SK-N-SH (cell line): ENCODE data around the gene PAPOLG. TPM values are rescaled to one million over a fixed set of nuclear protein-coding genes. Genes with fewer than 3 reads are reported as not detected.
A peak's percentile ranks its signal among the peaks of the same experiment; 100 is the strongest.

Source experiments
- CTCF ChIA-PET: fragments of 300-600, 350-600 bp; formaldehyde crosslinking; extraction: SDS; loops from one replicate; lab custom pipeline; 2021; lab: Yijun Ruan, JAX
- POLR2A ChIA-PET: fragments of 350-600 bp; sonication (Branson Sonifier 250); formaldehyde crosslinking; extraction: SDS; loops from one replicate; lab custom pipeline; 2020; ENCODE audit warnings: antibody characterized with exemption, inconsistent platforms; lab: Yijun Ruan, JAX
- DNase-seq: peaks from one replicate; pipeline ENCODE4 v3.0.0; 2012
- H2AFZ ChIP-seq: fragments of 200-600 bp; sonication (generic); 2 replicates; pipeline ENCODE4 v1.8.1; 2016; ENCODE audit warnings: antibody characterized with exemption, mild to moderate bottlenecking, low read depth
- H3F3A ChIP-seq: fragments of 200-600 bp; sonication (generic); replicated peaks from 2 replicates; pipeline ENCODE3; 2016; ENCODE audit warnings: antibody characterized with exemption, mild to moderate bottlenecking; ENCODE audit not compliant: insufficient read depth
- H3K27ac ChIP-seq, 2 experiments: fragments of 200-500 bp in 1 of 2; fragments of 200-600 bp in 1 of 2; sonication (Bioruptor generic) in 1 of 2; sonication (generic), shearing (Covaris generic) in 1 of 2; 2 replicates each; pipeline versions ENCODE4 v1.5.1 to v1.6.1; 2014 to 2016; ENCODE audit warnings: low read depth in 2 of 2, inconsistent platforms in 1 of 2, low read length in 1 of 2, mild to moderate bottlenecking in 1 of 2, mixed read lengths in 1 of 2
- H3K27me3 ChIP-seq: fragments of 200-600 bp; sonication (generic), shearing (Covaris generic); 2 replicates; pipeline ENCODE4 v1.6.1; 2016; ENCODE audit warnings: mixed run types; ENCODE audit not compliant: insufficient read depth
- H3K36me3 ChIP-seq, 2 experiments: fragments of 200-500 bp in 1 of 2; fragments of 200-600 bp in 1 of 2; sonication (Bioruptor generic) in 1 of 2; sonication (generic) in 1 of 2; replicated peaks in 1 of 2; 2 replicates each; pipeline versions ENCODE3 to v1.5.1; 2014 to 2016; ENCODE audit warnings: low read length in 1 of 2, mild to moderate bottlenecking in 1 of 2; ENCODE audit not compliant: insufficient read depth in 2 of 2, control insufficient read depth in 1 of 2
- H3K4me1 ChIP-seq, 2 experiments: fragments of 200-500 bp in 1 of 2; fragments of 200-600 bp in 1 of 2; sonication (Bioruptor generic) in 1 of 2; sonication (generic), shearing (Covaris generic) in 1 of 2; 2 replicates each; pipeline versions ENCODE4 v1.5.1 to v1.6.1; 2014 to 2016; ENCODE audit warnings: low read depth in 1 of 2, low read length in 1 of 2, mixed run types in 1 of 2; ENCODE audit not compliant: insufficient read depth in 2 of 2, control insufficient read depth in 1 of 2
- H3K4me2 ChIP-seq: fragments of 200-600 bp; sonication (generic), shearing (Covaris generic); 2 replicates; pipeline ENCODE4 v1.6.1; 2017; ENCODE audit warnings: mixed run types
- H3K4me3 ChIP-seq, 2 experiments: fragments of 200-500 bp in 1 of 2; fragments of 200-600 bp in 1 of 2; sonication (Bioruptor generic) in 1 of 2; sonication (generic), shearing (Covaris generic) in 1 of 2; 2 replicates each; pipeline versions ENCODE4 v1.5.1 to v1.8.1; 2014 to 2016; ENCODE audit warnings: low read depth in 2 of 2, inconsistent platforms in 1 of 2, low read length in 1 of 2, mild to moderate bottlenecking in 1 of 2, mixed read lengths in 1 of 2, moderate library complexity in 1 of 2
- H3K79me2 ChIP-seq: fragments of 200-600 bp; sonication (generic); 2 replicates; pipeline ENCODE4 v1.8.1; 2017; ENCODE audit warnings: mild to moderate bottlenecking; ENCODE audit not compliant: insufficient read depth
- H3K9ac ChIP-seq: fragments of 200-600 bp; sonication (generic); 2 replicates; pipeline ENCODE4 v1.6.1; 2017; ENCODE audit warnings: mixed run types
- H3K9me2 ChIP-seq: fragments of 200-600 bp; sonication (generic); 2 replicates; pipeline ENCODE4 v1.6.1; 2017; ENCODE audit warnings: mixed run types
- H3K9me3 ChIP-seq: fragments of 200-600 bp; sonication (generic); 2 replicates; pipeline ENCODE4 v1.6.1; 2017; ENCODE audit warnings: mixed run types, mild to moderate bottlenecking, moderate library complexity
- H4K20me1 ChIP-seq: fragments of 200-600 bp; sonication (generic); 2 replicates; pipeline ENCODE4 v1.6.1; 2017; ENCODE audit warnings: mild to moderate bottlenecking, mixed run types; ENCODE audit not compliant: insufficient read depth
- CTCF ChIP-seq: fragments of 200-600 bp; sonication (generic); IDR thresholded peaks from 2 replicates; pipeline ENCODE4 v1.6.1; 2017; ENCODE audit warnings: antibody characterized with exemption, mild to moderate bottlenecking, moderate library complexity
- EP300 ChIP-seq, 2 experiments: IDR thresholded peaks; 2 replicates each; pipeline versions ENCODE4 v1.4.0 to v1.6.1; 2012; ENCODE audit warnings: borderline replicate concordance in 1 of 2, low read depth in 1 of 2, low read length in 1 of 2
- FOSL2 ChIP-seq: IDR thresholded peaks from 2 replicates; pipeline ENCODE4 v1.4.0; 2012; ENCODE audit warnings: low read depth, mild to moderate bottlenecking, moderate library complexity, borderline replicate concordance
- FOXJ3 ChIP-seq: sonication (generic); formaldehyde crosslinking; IDR thresholded peaks from 2 replicates; pipeline ENCODE4 v1.5.1; 2020; ENCODE audit warnings: mild to moderate bottlenecking, missing genetic modification reagents
- GABPA ChIP-seq: IDR thresholded peaks from 2 replicates; pipeline ENCODE4 v1.4.0; 2012; ENCODE audit warnings: low read depth, mild to moderate bottlenecking
- GATA2 ChIP-seq: sonication (generic); formaldehyde crosslinking; IDR thresholded peaks from 2 replicates; pipeline ENCODE4 v1.5.0; 2020; ENCODE audit warnings: mild to moderate bottlenecking, missing genetic modification reagents
- IRF3 ChIP-seq: fragments of 150-350 bp; IDR thresholded peaks from 2 replicates; pipeline ENCODE4 v1.6.1; 2016; ENCODE audit warnings: mild to moderate bottlenecking, low read depth, low read length
- JUND ChIP-seq: IDR thresholded peaks from 2 replicates; pipeline ENCODE4 v1.4.0; 2012
- MAX ChIP-seq: IDR thresholded peaks from 2 replicates; pipeline ENCODE4 v1.4.0; 2012; ENCODE audit warnings: low read depth
- MXI1 ChIP-seq: IDR thresholded peaks from 2 replicates; pipeline ENCODE4 v1.6.1; 2012; ENCODE audit warnings: mild to moderate bottlenecking, low read depth, low read length, improper control_type of control experiment
- NRF1 ChIP-seq: IDR thresholded peaks from 2 replicates; pipeline ENCODE4 v1.6.1; 2012; ENCODE audit warnings: low read depth, mild to moderate bottlenecking, low read length
- PBX3 ChIP-seq: IDR thresholded peaks from 2 replicates; pipeline ENCODE4; 2012
- RAD21 ChIP-seq: IDR thresholded peaks from 2 replicates; pipeline ENCODE4 v1.6.1; 2012; ENCODE audit warnings: mild to moderate bottlenecking, low read length
- SIN3A ChIP-seq: IDR thresholded peaks from 2 replicates; pipeline ENCODE4 v1.6.1; 2012; ENCODE audit warnings: low read depth, mild to moderate bottlenecking, low read length, moderate library complexity, borderline replicate concordance
- TCF12 ChIP-seq: IDR thresholded peaks from 2 replicates; pipeline ENCODE4 v1.4.0; 2012
- TEAD4 ChIP-seq: IDR thresholded peaks from 2 replicates; pipeline ENCODE4 v1.4.0; 2012; ENCODE audit warnings: mild to moderate bottlenecking, borderline replicate concordance; ENCODE audit not compliant: insufficient read depth
- USF1 ChIP-seq: IDR thresholded peaks from 2 replicates; pipeline ENCODE4 v1.4.0; 2012; ENCODE audit warnings: low read depth, borderline replicate concordance
- ZBTB33 ChIP-seq: IDR thresholded peaks from 2 replicates; pipeline ENCODE4 v1.4.0; 2012; ENCODE audit warnings: low read depth, borderline replicate concordance
- WGBS: methylation state at CpG from one replicate; pipeline ENCODE4 v1.1.6; 2017; ENCODE audit warnings: low lambda C conversion rate; 5-methylcytosine and 5-hydroxymethylcytosine counted together
- polyA plus RNA-seq, 3 experiments: library from polyadenylated mRNA; depleted of rRNA; stranded (reverse); fragments of >200 nt; gene quantifications; 2 replicates each; pipeline ENCODE4 v1.2.3, GENCODE V29; 2012

The PAPOLG gene
- polyA plus RNA-seq, 1 of the 3 experiments (the other 2 are of a cell fraction): 2.1 TPM

- peaks cover 54 to 63% of the 10 kb centered on the region in 2 experiments for H3K36me3 ChIP-seq
- WGBS: 90% methylated on average over 6 of the region's 6 CpGs
- no peak overlapping the region for H3K9ac ChIP-seq
- no peaks in the 10 kb centered on the region for H4K20me1 ChIP-seq
- no peak for DNase-seq
- CTCF ChIA-PET: interaction anchor here (1.6 kb wide), 1 partner anchor 202 kb away, joined by 10 read pairs; no protein-coding TSS in a partner anchor
- POLR2A ChIA-PET: no interaction called here
- no peaks in the 10 kb centered on the region for H3K79me2 ChIP-seq
- no peak for TF ChIP-seq RAD21
- no peak for TF ChIP-seq IRF3
- TF ChIP-seq JUND: no peak
- no peak for TF ChIP-seq ZBTB33
- TF ChIP-seq PBX3: no peak
- TF ChIP-seq USF1: no peak
- TF ChIP-seq FOXJ3 (CRISPR knock-in tag): no peak
- TF ChIP-seq TCF12: no peak
- TF ChIP-seq GABPA: no peak
- no peak for TF ChIP-seq TEAD4
- no peak for TF ChIP-seq MXI1
- no peak for TF ChIP-seq SIN3A
- no peak for TF ChIP-seq EP300 (IDR thresholded peaks at IDR 0.05; ENCODE audit: borderline replicate concordance in 1 of 2, low read depth in 1 of 2, low read length in 1 of 2)
- TF ChIP-seq FOSL2: no peak
- TF ChIP-seq GATA2 (CRISPR knock-in tag): no peak
- no peak for TF ChIP-seq MAX
- no peak for TF ChIP-seq CTCF
- TF ChIP-seq NRF1: no peak
- H3K4me2 ChIP-seq: no peak overlapping the region
- no peaks in the 10 kb centered on the region for H3K27me3 ChIP-seq
- H3K27ac ChIP-seq: no peak overlapping the region
- H2AFZ ChIP-seq: peak overlapping the region; percentile 30; the same call in 1 of the 2 replicates
- H3K9me3 ChIP-seq: no peaks in the 10 kb centered on the region
- no peak overlapping the region for H3K4me3 ChIP-seq
- no peaks in the 10 kb centered on the region; a peak in 1 of 4 replicates for H3K4me1 ChIP-seq
- peaks cover 5% of the 10 kb centered on the region for H3F3A ChIP-seq
- no peaks in the 10 kb centered on the region for H3K9me2 ChIP-seq
These were observed 40.8 kb downstream of the PAPOLG start for GRCh38 chr2:60796573-60797509.
